ENCODE results near the gene SOS1.

Gene SOS1

GRCh38 chr2:39039072-39039471 is 81.8 kb downstream of the SOS1 start:
- no peaks in the 10 kb centered on the region for H3K4me1 ChIP-seq (ENCODE audit: low read length)
- TF ChIP-seq EZH2 (optimal IDR thresholded peaks at IDR 0.05; ENCODE audit: low read depth, low read length) (no peak), EZH2phosphoT487 (IDR thresholded peaks at IDR 0.05; ENCODE audit: low read length) (no peak), CTCF (IDR thresholded peaks at IDR 0.05; ENCODE audit: low read length) (no peak)
- no peaks in the 10 kb centered on the region for H3F3A ChIP-seq (ENCODE audit: insufficient read depth, low read length)
- H3K9me3 ChIP-seq (replicated peaks; ENCODE audit: insufficient read depth, low read length) = no peaks in the 10 kb centered on the region
- no peaks in the 10 kb centered on the region for H3K9me2 ChIP-seq (replicated peaks; ENCODE audit: insufficient read depth, low read length)
- H3K27me3 ChIP-seq (replicated peaks; ENCODE audit: insufficient read depth, low read length) = no peaks in the 10 kb centered on the region
- H3K4me2 ChIP-seq (ENCODE audit: low read depth, low read length) = no peak overlapping the region
- no peak overlapping the region for H2AFZ ChIP-seq (ENCODE audit: low read length)
- H3K79me2 ChIP-seq (ENCODE audit: low read length) = no peaks in the 10 kb centered on the region
- H3K27ac ChIP-seq (ENCODE audit: low read length) = no peak overlapping the region
- no peaks in the 10 kb centered on the region for H4K20me1 ChIP-seq (ENCODE audit: insufficient read depth, low read length)
- no peak overlapping the region for H3K9ac ChIP-seq (ENCODE audit: low read length)
- no peak overlapping the region for H3K4me3 ChIP-seq (ENCODE audit: low read length)
- H3K36me3 ChIP-seq (replicated peaks; ENCODE audit: insufficient read depth, low read length) = no peaks in the 10 kb centered on the region; the same call in 1 of the 2 replicates
- no peak for DNase-seq

GRCh38 chr2:39033980-39034379 is 86.9 kb downstream of the SOS1 start:
- no peaks in the 10 kb centered on the region for H3K9me3 ChIP-seq (replicated peaks; ENCODE audit: insufficient read depth, low read length)
- no peak for DNase-seq
- H3K36me3 ChIP-seq (replicated peaks; ENCODE audit: insufficient read depth, low read length) = no peaks in the 10 kb centered on the region; the same call in 1 of the 2 replicates
- H3K4me3 ChIP-seq (ENCODE audit: low read length) = no peak overlapping the region
- H3F3A ChIP-seq (ENCODE audit: insufficient read depth, low read length) = no peaks in the 10 kb centered on the region
- H4K20me1 ChIP-seq (ENCODE audit: insufficient read depth, low read length) = no peaks in the 10 kb centered on the region
- no peak overlapping the region for H2AFZ ChIP-seq (ENCODE audit: low read length)
- H3K27me3 ChIP-seq (replicated peaks; ENCODE audit: insufficient read depth, low read length) = no peaks in the 10 kb centered on the region
- no peaks in the 10 kb centered on the region for H3K4me1 ChIP-seq (ENCODE audit: low read length)
- no peaks in the 10 kb centered on the region for H3K9me2 ChIP-seq (replicated peaks; ENCODE audit: insufficient read depth, low read length)
- H3K79me2 ChIP-seq (ENCODE audit: low read length) = no peaks in the 10 kb centered on the region
- no peak overlapping the region for H3K4me2 ChIP-seq (ENCODE audit: low read depth, low read length)
- H3K9ac ChIP-seq (ENCODE audit: low read length) = no peak overlapping the region
- no peak for TF ChIP-seq EZH2phosphoT487 (IDR thresholded peaks at IDR 0.05; ENCODE audit: low read length)
- no peak for TF ChIP-seq CTCF (IDR thresholded peaks at IDR 0.05; ENCODE audit: low read length)
- TF ChIP-seq EZH2 (optimal IDR thresholded peaks at IDR 0.05; ENCODE audit: low read depth, low read length) = no peak
- no peak overlapping the region for H3K27ac ChIP-seq (ENCODE audit: low read length)

GRCh38 chr2:39027421-39027820 is 93.4 kb downstream of the SOS1 start:
- Histone ChIP-seq H3K27ac (ENCODE audit: low read length) (no peak overlapping the region), H2AFZ (ENCODE audit: low read length) (no peak overlapping the region), H3K79me2 (ENCODE audit: low read length) (no peaks in the 10 kb centered on the region), H3K4me3 (ENCODE audit: low read length) (no peak overlapping the region), H3K27me3 (replicated peaks; ENCODE audit: insufficient read depth, low read length) (no peaks in the 10 kb centered on the region), H3K4me2 (ENCODE audit: low read depth, low read length) (no peak overlapping the region), H3K36me3 (replicated peaks; ENCODE audit: insufficient read depth, low read length) (no peaks in the 10 kb centered on the region), H3K9ac (ENCODE audit: low read length) (no peak overlapping the region), H3K9me2 (replicated peaks; ENCODE audit: insufficient read depth, low read length) (no peaks in the 10 kb centered on the region), H3K4me1 (ENCODE audit: low read length) (no peaks in the 10 kb centered on the region), H3K9me3 (replicated peaks; ENCODE audit: insufficient read depth, low read length) (no peaks in the 10 kb centered on the region), H3F3A (ENCODE audit: insufficient read depth, low read length) (no peaks in the 10 kb centered on the region), H4K20me1 (ENCODE audit: insufficient read depth, low read length) (no peaks in the 10 kb centered on the region)
- no peak for DNase-seq
- TF ChIP-seq CTCF (IDR thresholded peaks at IDR 0.05; ENCODE audit: low read length) (no peak), EZH2 (optimal IDR thresholded peaks at IDR 0.05; ENCODE audit: low read depth, low read length) (no peak)

Measured in MM.1S (cell line).